ENCODE results near the gene ZC3H7A.
A peak's percentile ranks its signal among the peaks of the same experiment; 100 is the strongest.

ZC3H7A gene

GRCh38 chr16:11742536-11743307, 54.3 kb downstream of the ZC3H7A start, which contains the start of gene TXNDC11:
Gene TXNDC11, minus strand, starts transcription at chr16:11742857. Its CDS starts 127 bp downstream, at chr16:11742730.
- H3K9me3 ChIP-seq (replicated peaks; ENCODE audit: low read length) = no peaks in the 10 kb centered on the region
- peak within 1 kb of the TSS; percentile 98 for H3K4me3 ChIP-seq (ENCODE audit: low read length)
- peaks cover 30% of the 10 kb centered on the region for H3K4me1 ChIP-seq (ENCODE audit: control insufficient read depth, insufficient read depth, low read length)
- H3K36me3 ChIP-seq (ENCODE audit: insufficient read depth, low read length) = peaks cover 7% of the 10 kb centered on the region
- no peaks in the 10 kb centered on the region for H3K27me3 ChIP-seq (ENCODE audit: control insufficient read depth, insufficient read depth, low read length)
- H3K4me2 ChIP-seq (ENCODE audit: low read length) = peak within 1 kb of the TSS; percentile 85
- H3K9ac ChIP-seq (ENCODE audit: low read depth, low read length) = peak within 1 kb of the TSS; percentile 96

DNA sequence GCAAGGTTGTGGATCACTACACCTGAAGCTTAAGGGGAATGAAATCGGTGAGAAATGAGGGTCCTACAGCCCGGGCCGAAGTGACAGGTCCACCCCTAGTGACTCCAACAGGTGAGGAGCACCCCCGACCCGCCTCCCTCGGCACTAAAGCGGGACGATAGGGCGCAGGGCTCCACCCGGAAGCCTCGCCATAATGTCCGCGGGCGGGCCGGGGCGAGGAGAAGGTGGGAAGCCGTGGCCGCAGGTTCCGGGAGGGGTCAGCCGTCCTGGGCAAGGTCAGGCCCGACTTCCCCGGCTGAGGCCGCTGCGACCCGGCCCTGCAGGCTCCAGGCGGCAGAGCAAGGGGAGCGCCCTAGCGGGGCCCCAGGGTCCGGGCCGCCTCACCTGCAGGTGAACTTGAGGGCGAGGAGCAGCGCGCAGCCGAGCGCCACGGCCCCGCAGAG, 54.9 kb downstream of the ZC3H7A start:
- H3K4me2 ChIP-seq (ENCODE audit: low read length) = peak overlapping the region; percentile 85
- H3K9me3 ChIP-seq (replicated peaks; ENCODE audit: low read length) = no peaks in the 10 kb centered on the region
- H3K4me3 ChIP-seq (ENCODE audit: low read length) = peak overlapping the region; percentile 98
- H3K36me3 ChIP-seq (ENCODE audit: insufficient read depth, low read length) = peaks cover 7% of the 10 kb centered on the region
- peak overlapping the region; percentile 96 for H3K9ac ChIP-seq (ENCODE audit: low read depth, low read length)
- H3K4me1 ChIP-seq (ENCODE audit: control insufficient read depth, insufficient read depth, low read length) = peaks cover 30% of the 10 kb centered on the region
- no peaks in the 10 kb centered on the region for H3K27me3 ChIP-seq (ENCODE audit: control insufficient read depth, insufficient read depth, low read length)

DNA sequence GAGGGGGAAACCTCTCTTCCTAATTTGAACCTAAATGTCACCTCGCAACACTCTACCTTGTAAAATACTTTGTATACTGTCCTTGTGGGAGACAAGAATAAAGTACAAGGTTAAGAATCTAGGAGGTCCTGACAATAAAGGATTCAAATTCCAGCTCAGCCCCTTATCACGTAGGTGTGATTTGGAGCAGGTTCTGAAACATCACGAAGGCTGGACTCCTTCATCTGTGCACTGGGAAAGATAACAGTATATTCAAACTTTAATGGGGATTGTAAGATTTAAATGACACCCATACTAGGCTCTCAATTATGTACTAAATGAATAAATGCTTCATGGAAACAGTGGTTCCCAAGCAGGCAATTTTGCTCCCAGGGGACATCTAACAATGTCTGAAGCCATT, 56.5 kb downstream of the ZC3H7A start:
- H3K9ac ChIP-seq (ENCODE audit: low read depth, low read length) = peak overlapping the region; percentile 0

DNA sequence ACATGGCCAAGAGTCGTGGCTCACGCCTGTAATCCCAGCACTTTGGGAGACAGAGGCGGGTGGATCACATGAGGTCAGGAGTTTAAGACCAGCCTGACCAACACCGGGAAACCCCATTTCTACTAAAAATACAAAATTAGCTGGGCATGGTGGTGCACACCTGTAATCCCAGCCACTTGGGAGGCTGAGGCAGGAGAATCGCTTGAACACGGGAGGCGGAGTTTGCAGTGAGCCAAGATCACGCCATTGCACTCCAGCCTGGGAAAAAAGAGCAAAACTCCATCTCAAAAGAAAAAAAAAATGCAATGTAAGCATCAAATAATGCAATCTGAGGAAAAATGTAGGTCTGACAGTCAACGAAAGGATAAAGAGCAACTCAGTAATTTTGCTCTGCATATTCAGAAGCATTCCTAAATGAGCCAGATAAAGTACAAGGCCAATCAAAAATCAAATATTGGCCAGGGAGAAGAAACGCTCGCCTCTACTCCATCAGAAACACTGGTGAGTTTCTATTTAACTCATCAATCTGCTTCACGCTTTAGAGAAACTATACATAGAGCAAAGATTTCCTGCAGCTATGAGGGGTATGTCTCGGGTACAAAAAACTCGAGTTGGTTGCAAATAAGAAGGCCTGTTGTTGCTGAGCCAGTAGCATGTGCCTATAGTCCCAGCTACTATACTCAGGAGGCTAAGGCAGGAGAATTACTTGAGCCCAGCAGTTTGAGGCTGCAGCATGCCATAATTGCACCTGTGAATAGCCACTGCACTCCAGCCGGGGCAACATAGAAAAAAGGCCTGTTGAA, 58.1 kb downstream of the ZC3H7A start:
- Histone ChIP-seq H3K4me2 (ENCODE audit: low read length) (no peak overlapping the region), H3K9ac (ENCODE audit: low read depth, low read length) (no peak overlapping the region), H3K9me3 (replicated peaks; ENCODE audit: low read length) (no peaks in the 10 kb centered on the region), H3K4me1 (ENCODE audit: control insufficient read depth, insufficient read depth, low read length) (peaks cover 27% of the 10 kb centered on the region), H3K27me3 (ENCODE audit: control insufficient read depth, insufficient read depth, low read length) (no peaks in the 10 kb centered on the region), H3K4me3 (ENCODE audit: low read length) (no peak overlapping the region), H3K36me3 (ENCODE audit: insufficient read depth, low read length) (peaks cover 29% of the 10 kb centered on the region)

More for the DNA sequence above, 56.5 kb downstream of the ZC3H7A start:
- peak overlapping the region; percentile 85 for H3K4me2 ChIP-seq (ENCODE audit: low read length)
- H3K4me3 ChIP-seq (ENCODE audit: low read length) = peak overlapping the region; percentile 98
- peaks cover 17% of the 10 kb centered on the region for H3K36me3 ChIP-seq (ENCODE audit: insufficient read depth, low read length)
- H3K27me3 ChIP-seq (ENCODE audit: control insufficient read depth, insufficient read depth, low read length) = no peaks in the 10 kb centered on the region
- H3K4me1 ChIP-seq (ENCODE audit: control insufficient read depth, insufficient read depth, low read length) = peaks cover 30% of the 10 kb centered on the region
- H3K9me3 ChIP-seq (replicated peaks; ENCODE audit: low read length) = no peaks in the 10 kb centered on the region

GRCh38 chr16:11737713-11738112, 59.3 kb downstream of the ZC3H7A start:
- Histone ChIP-seq H3K9ac (ENCODE audit: low read depth, low read length) (no peak overlapping the region), H3K36me3 (ENCODE audit: insufficient read depth, low read length) (peaks cover 38% of the 10 kb centered on the region), H3K4me3 (ENCODE audit: low read length) (no peak overlapping the region), H3K4me1 (ENCODE audit: control insufficient read depth, insufficient read depth, low read length) (peaks cover 19% of the 10 kb centered on the region), H3K9me3 (replicated peaks; ENCODE audit: low read length) (no peaks in the 10 kb centered on the region), H3K4me2 (ENCODE audit: low read length) (no peak overlapping the region), H3K27me3 (ENCODE audit: control insufficient read depth, insufficient read depth, low read length) (no peaks in the 10 kb centered on the region)

GRCh38 chr16:11736903-11737302, 60.2 kb downstream of the ZC3H7A start:
- H3K4me3 ChIP-seq (ENCODE audit: low read length) = no peak overlapping the region
- H3K4me1 ChIP-seq (ENCODE audit: control insufficient read depth, insufficient read depth, low read length) = peaks cover 19% of the 10 kb centered on the region
- H3K36me3 ChIP-seq (ENCODE audit: insufficient read depth, low read length) = peaks cover 46% of the 10 kb centered on the region

DNA sequence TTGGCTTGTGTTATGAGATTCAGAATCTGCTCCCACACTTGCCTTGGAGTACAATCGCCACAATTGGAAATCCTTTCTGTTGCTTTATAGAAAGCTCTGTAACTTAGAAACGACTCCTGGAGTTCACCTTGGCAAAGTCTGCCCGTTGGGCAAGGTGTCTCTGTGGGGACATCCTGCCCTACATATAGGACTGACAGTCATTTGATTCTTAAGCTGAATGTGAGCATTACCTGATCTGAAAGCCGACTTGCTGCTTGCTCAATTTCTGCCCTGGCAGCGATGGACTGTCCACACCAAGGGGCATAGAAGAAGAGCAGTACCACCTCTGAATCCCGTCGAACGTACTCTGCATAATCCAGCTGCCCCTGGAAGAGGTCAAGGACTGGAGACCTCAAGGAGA, 61.3 kb downstream of the ZC3H7A start:
- H3K9me3 ChIP-seq (replicated peaks; ENCODE audit: low read length) = no peaks in the 10 kb centered on the region
- H3K9ac ChIP-seq (ENCODE audit: low read depth, low read length) = no peak overlapping the region
- H3K4me1 ChIP-seq (ENCODE audit: control insufficient read depth, insufficient read depth, low read length) = peaks cover 12% of the 10 kb centered on the region
- no peak overlapping the region for H3K4me3 ChIP-seq (ENCODE audit: low read length)
- H3K36me3 ChIP-seq (ENCODE audit: insufficient read depth, low read length) = peaks cover 57% of the 10 kb centered on the region
- H3K27me3 ChIP-seq (ENCODE audit: control insufficient read depth, insufficient read depth, low read length) = no peaks in the 10 kb centered on the region
- no peak overlapping the region for H3K4me2 ChIP-seq (ENCODE audit: low read length)

More at GRCh38 chr16:11736903-11737302, 60.2 kb downstream of the ZC3H7A start:
- no peak overlapping the region for H3K9ac ChIP-seq (ENCODE audit: low read depth, low read length)
- no peak overlapping the region for H3K4me2 ChIP-seq (ENCODE audit: low read length)
- H3K9me3 ChIP-seq (replicated peaks; ENCODE audit: low read length) = no peaks in the 10 kb centered on the region
- no peaks in the 10 kb centered on the region for H3K27me3 ChIP-seq (ENCODE audit: control insufficient read depth, insufficient read depth, low read length)

DNA sequence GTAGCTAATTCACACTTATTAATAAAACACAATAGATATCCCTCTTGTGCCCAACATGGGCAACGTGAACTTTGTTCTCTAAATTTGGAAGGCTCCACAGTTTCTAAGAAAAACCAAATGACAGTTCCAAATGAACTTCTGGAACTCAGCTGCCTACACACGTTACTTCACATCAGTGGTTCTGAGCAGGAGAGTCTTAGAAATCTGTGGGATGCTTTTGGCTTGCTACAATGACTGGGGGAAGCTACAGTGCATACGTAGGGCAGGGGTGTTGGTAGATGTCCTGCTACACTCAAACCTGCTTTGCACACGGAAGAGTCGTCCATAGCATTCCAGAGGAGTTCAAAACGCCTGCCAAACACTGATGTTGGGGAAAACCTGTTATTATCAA, 62.4 kb downstream of the ZC3H7A start:
- Histone ChIP-seq H3K4me1 (ENCODE audit: control insufficient read depth, insufficient read depth, low read length) (peaks cover 4% of the 10 kb centered on the region), H3K27me3 (ENCODE audit: control insufficient read depth, insufficient read depth, low read length) (no peaks in the 10 kb centered on the region), H3K4me3 (ENCODE audit: low read length) (no peak overlapping the region), H3K36me3 (ENCODE audit: insufficient read depth, low read length) (peaks cover 66% of the 10 kb centered on the region), H3K4me2 (ENCODE audit: low read length) (no peak overlapping the region), H3K9ac (ENCODE audit: low read depth, low read length) (no peak overlapping the region), H3K9me3 (replicated peaks; ENCODE audit: low read length) (no peaks in the 10 kb centered on the region)

GRCh38 chr16:11734025-11734652, 62.9 kb downstream of the ZC3H7A start:
- Histone ChIP-seq H3K9ac (ENCODE audit: low read depth, low read length) (no peak overlapping the region), H3K9me3 (replicated peaks; ENCODE audit: low read length) (no peaks in the 10 kb centered on the region), H3K4me1 (ENCODE audit: control insufficient read depth, insufficient read depth, low read length) (peaks cover 4% of the 10 kb centered on the region), H3K4me3 (ENCODE audit: low read length) (no peak overlapping the region), H3K36me3 (ENCODE audit: insufficient read depth, low read length) (peaks cover 70% of the 10 kb centered on the region), H3K27me3 (ENCODE audit: control insufficient read depth, insufficient read depth, low read length) (no peaks in the 10 kb centered on the region), H3K4me2 (ENCODE audit: low read length) (no peak overlapping the region)

DNA sequence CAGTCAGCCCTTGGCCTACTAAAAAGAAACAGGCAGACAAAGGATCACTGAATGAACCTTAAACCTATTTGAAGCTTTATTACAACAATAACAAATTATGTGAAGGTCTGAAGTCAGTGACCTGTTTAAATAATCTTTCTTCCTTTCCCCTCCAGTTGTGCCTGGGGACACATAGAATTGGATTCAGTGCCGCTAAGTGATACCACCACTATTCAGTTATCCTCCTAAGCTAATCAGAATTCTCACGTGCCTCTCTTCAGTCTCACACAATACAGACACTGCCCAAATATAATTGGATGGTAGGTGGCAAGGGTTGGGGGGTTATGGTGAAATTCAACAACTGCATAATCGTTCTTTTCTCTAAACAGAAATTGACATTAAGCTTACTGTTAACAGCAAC, 65.8 kb downstream of the ZC3H7A start:
- no peaks in the 10 kb centered on the region for H3K4me1 ChIP-seq (ENCODE audit: control insufficient read depth, insufficient read depth, low read length)
- no peaks in the 10 kb centered on the region for H3K27me3 ChIP-seq (ENCODE audit: control insufficient read depth, insufficient read depth, low read length)
- H3K4me3 ChIP-seq (ENCODE audit: low read length) = no peak overlapping the region
- H3K4me2 ChIP-seq (ENCODE audit: low read length) = no peak overlapping the region
- H3K9ac ChIP-seq (ENCODE audit: low read depth, low read length) = no peak overlapping the region
- no peaks in the 10 kb centered on the region for H3K9me3 ChIP-seq (replicated peaks; ENCODE audit: low read length)
- H3K36me3 ChIP-seq (ENCODE audit: insufficient read depth, low read length) = peaks cover 71% of the 10 kb centered on the region

GRCh38 chr16:11729787-11730186, 67.3 kb downstream of the ZC3H7A start:
- Histone ChIP-seq H3K9ac (ENCODE audit: low read depth, low read length) (no peak overlapping the region), H3K36me3 (ENCODE audit: insufficient read depth, low read length) (peaks cover 71% of the 10 kb centered on the region), H3K9me3 (replicated peaks; ENCODE audit: low read length) (no peaks in the 10 kb centered on the region), H3K4me1 (ENCODE audit: control insufficient read depth, insufficient read depth, low read length) (no peaks in the 10 kb centered on the region), H3K27me3 (ENCODE audit: control insufficient read depth, insufficient read depth, low read length) (no peaks in the 10 kb centered on the region), H3K4me3 (ENCODE audit: low read length) (no peak overlapping the region), H3K4me2 (ENCODE audit: low read length) (no peak overlapping the region)
